ENCODE results near the gene MROH7. TPM values are rescaled to one million over a fixed set of nuclear protein-coding genes. Genes with fewer than 3 reads are reported as not detected.

MROH7 gene
- polyA plus RNA-seq, 3 donors = 1.1 TPM; not detected in 2

- H2AFZ ChIP-seq (ENCODE audit: insufficient read depth, low read depth, low read length, poor library complexity, severe bottlenecking) = no peak overlapping the region
- H3K27me3 Mint-ChIP-seq (ENCODE audit: low read depth in 3 of 3) = peaks cover 0 to 5% (median 2%) of the 10 kb centered on the region in 3 donors
- no peaks in the 10 kb centered on the region for H3K79me2 ChIP-seq (ENCODE audit: insufficient read depth, low read length)
- no peak for TF ChIP-seq CTCF (IDR thresholded peaks at IDR 0.05)
- intact Hi-C loops (cut with micrococcal nuclease) = loop anchor here in 1 of 2 donors (10.0 kb wide), 1 partner anchor 765 kb away; the partner anchor contains the start of genes IFT25 and LRRC42
- no peak overlapping the region for H3K4me3 Mint-ChIP-seq
- no peak overlapping the region for H3K27ac ChIP-seq (ENCODE audit: low read depth in 1 of 2, low read length in 2 of 2)
- H3K4me2 ChIP-seq (replicated peaks; ENCODE audit: extremely low read depth, low read length, poor library complexity, severe bottlenecking) = no peak overlapping the region
- no peak overlapping the region for H3K4me3 ChIP-seq (replicated peaks in 1 of 3; ENCODE audit: low read depth in 2 of 3, low read length in 3 of 3)
- H3K27me3 ChIP-seq (ENCODE audit: control insufficient read depth in 2 of 2, insufficient read depth in 2 of 2, low read length in 2 of 2) = no peaks in the 10 kb centered on the region
- no peak for DNase-seq
- no peaks in the 10 kb centered on the region for H3K4me1 Mint-ChIP-seq
- no peaks in the 10 kb centered on the region for H3K36me3 ChIP-seq (replicated peaks in 1 of 2; ENCODE audit: control insufficient read depth in 1 of 2, insufficient read depth in 2 of 2, low read length in 2 of 2)
- no peak overlapping the region for H3K9ac ChIP-seq (ENCODE audit: insufficient read depth, low read length, poor library complexity, severe bottlenecking)
- H3K27ac Mint-ChIP-seq = no peak overlapping the region
- 91% methylated on average over 6 of the region's 8 CpGs for WGBS (ENCODE audit: insufficient coverage)
- no peaks in the 10 kb centered on the region for H3K36me3 Mint-ChIP-seq
- H3K4me1 ChIP-seq (ENCODE audit: control insufficient read depth in 1 of 2, insufficient read depth in 2 of 2, low read length in 2 of 2) = no peaks in the 10 kb centered on the region
- no peaks in the 10 kb centered on the region for H3K9me3 Mint-ChIP-seq
- no peaks in the 10 kb centered on the region for H3K9me3 ChIP-seq (replicated peaks in 1 of 2; ENCODE audit: control insufficient read depth in 1 of 2, insufficient read depth in 1 of 2, low read length in 2 of 2)
- no peaks in the 10 kb centered on the region for H4K20me1 ChIP-seq (ENCODE audit: insufficient read depth, low read length)
Measured at GRCh38 chr1:54709547-54710292, 68.1 kb downstream of the MROH7 start.

- Histone ChIP-seq H3K9ac (ENCODE audit: insufficient read depth, low read length, poor library complexity, severe bottlenecking) (no peak overlapping the region), H3K4me1 (ENCODE audit: control insufficient read depth in 1 of 2, insufficient read depth in 2 of 2, low read length in 2 of 2) (peaks cover 4 to 6% of the 10 kb centered on the region in 2 donors), H3K9me3 (replicated peaks in 1 of 2; ENCODE audit: control insufficient read depth in 1 of 2, insufficient read depth in 1 of 2, low read length in 2 of 2) (no peaks in the 10 kb centered on the region), H3K27ac (ENCODE audit: low read depth in 1 of 2, low read length in 2 of 2) (no peak overlapping the region), H3K79me2 (ENCODE audit: insufficient read depth, low read length) (no peaks in the 10 kb centered on the region), H2AFZ (ENCODE audit: insufficient read depth, low read depth, low read length, poor library complexity, severe bottlenecking) (no peak overlapping the region), H4K20me1 (ENCODE audit: insufficient read depth, low read length) (no peaks in the 10 kb centered on the region), H3K27me3 (ENCODE audit: control insufficient read depth in 2 of 2, insufficient read depth in 2 of 2, low read length in 2 of 2) (no peaks in the 10 kb centered on the region), H3K4me3 (replicated peaks in 1 of 3; ENCODE audit: low read depth in 2 of 3, low read length in 3 of 3) (no peak overlapping the region), H3K4me2 (replicated peaks; ENCODE audit: extremely low read depth, low read length, poor library complexity, severe bottlenecking) (no peak overlapping the region), H3K36me3 (replicated peaks in 1 of 2; ENCODE audit: control insufficient read depth in 1 of 2, insufficient read depth in 2 of 2, low read length in 2 of 2) (no peaks in the 10 kb centered on the region)
- H3K36me3 Mint-ChIP-seq = no peaks in the 10 kb centered on the region
- H3K4me3 Mint-ChIP-seq = no peak overlapping the region
- H3K27me3 Mint-ChIP-seq (ENCODE audit: low read depth in 3 of 3) = peaks cover 0 to 5% (median 2%) of the 10 kb centered on the region in 3 donors
- WGBS (ENCODE audit: insufficient coverage) = no CpG with 5 or more reads among the region's 3 CpGs
- TF ChIP-seq CTCF (IDR thresholded peaks at IDR 0.05) = no peak
- H3K9me3 Mint-ChIP-seq = no peaks in the 10 kb centered on the region
- H3K4me1 Mint-ChIP-seq = peaks cover 6% of the 10 kb centered on the region
- H3K27ac Mint-ChIP-seq = no peak overlapping the region
- DNase-seq = no peak
- intact Hi-C loops (cut with micrococcal nuclease) = loop anchor here in 1 of 2 donors (10.0 kb wide), 1 partner anchor 766 kb away; the partner anchor contains the start of genes IFT25 and LRRC42
Measured at GRCh38 chr1:54710434-54710833, 68.8 kb downstream of the MROH7 start.
